ENCODE data around the gene SIRPB2. TPM values are rescaled to one million over a fixed set of nuclear protein-coding genes. Genes with fewer than 3 reads are reported as not detected.

SIRPB2 gene
- total RNA-seq, 1 donor from 2014 or later, result not detected

GRCh38 chr20:1472556-1473245 lies 18.5 kb downstream of the SIRPB2 start:
- no peak for DNase-seq
- H3K4me1 Mint-ChIP-seq (ENCODE audit: low read depth, unreplicated experiment), result peaks cover 1% of the 10 kb centered on the region
- peaks cover 2% of the 10 kb centered on the region for H3K9me3 Mint-ChIP-seq (ENCODE audit: unreplicated experiment)
- no peak overlapping the region for H3K27ac Mint-ChIP-seq (ENCODE audit: unreplicated experiment)
- H3K4me3 Mint-ChIP-seq (ENCODE audit: unreplicated experiment), result no peak overlapping the region
- H3K27me3 Mint-ChIP-seq (ENCODE audit: unreplicated experiment), result no peaks in the 10 kb centered on the region
- TF ChIP-seq CTCF (IDR thresholded peaks at IDR 0.05; ENCODE audit: partially characterized antibody, unreplicated experiment), result no peak
- H3K36me3 Mint-ChIP-seq (ENCODE audit: unreplicated experiment), result no peaks in the 10 kb centered on the region

GRCh38 chr20:1471242-1471641 lies 20.0 kb downstream of the SIRPB2 start:
- Mint-ChIP-seq H3K9me3 (ENCODE audit: unreplicated experiment) (peaks cover 8% of the 10 kb centered on the region), H3K4me3 (ENCODE audit: unreplicated experiment) (no peak overlapping the region), H3K27ac (ENCODE audit: unreplicated experiment) (no peak overlapping the region), H3K4me1 (ENCODE audit: low read depth, unreplicated experiment) (peaks cover 8% of the 10 kb centered on the region), H3K36me3 (ENCODE audit: unreplicated experiment) (no peaks in the 10 kb centered on the region), H3K27me3 (ENCODE audit: unreplicated experiment) (no peaks in the 10 kb centered on the region)
- no peak for DNase-seq
- no peak for TF ChIP-seq CTCF (IDR thresholded peaks at IDR 0.05; ENCODE audit: partially characterized antibody, unreplicated experiment)

DNA sequence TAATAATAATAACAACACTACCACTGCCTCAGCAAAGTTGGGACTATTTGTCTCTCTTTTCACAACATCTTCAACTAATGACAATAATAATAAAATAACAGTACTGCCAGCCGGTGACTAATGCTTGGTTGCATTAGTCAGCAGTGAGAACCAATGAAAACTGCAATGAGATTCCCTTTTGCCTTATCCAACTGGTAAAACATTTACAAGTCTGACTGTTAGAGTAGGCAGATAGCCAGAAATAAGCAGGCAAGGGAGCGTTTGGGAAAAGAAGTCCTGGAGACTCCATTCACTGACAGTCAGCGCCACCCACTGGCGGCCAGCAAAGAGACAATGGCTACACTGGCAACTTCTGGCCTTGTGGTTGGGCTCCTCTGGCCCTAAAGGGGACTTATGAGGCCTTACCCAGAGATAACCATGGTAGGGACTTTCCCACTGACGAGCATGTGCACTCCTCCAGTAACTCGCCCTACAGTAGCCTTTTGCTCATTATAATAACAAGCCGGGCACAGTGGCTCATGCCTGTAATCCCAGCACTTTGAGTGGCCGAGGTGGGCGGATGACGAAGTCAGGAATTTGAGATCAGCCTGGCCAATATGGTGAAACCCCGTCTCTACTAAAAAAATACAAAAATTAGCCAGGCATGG lies 21.2 kb downstream of the SIRPB2 start:
- peaks cover 8% of the 10 kb centered on the region for H3K9me3 Mint-ChIP-seq (ENCODE audit: unreplicated experiment)
- no peaks in the 10 kb centered on the region for H3K36me3 Mint-ChIP-seq (ENCODE audit: unreplicated experiment)
- no peak overlapping the region for H3K4me3 Mint-ChIP-seq (ENCODE audit: unreplicated experiment)
- no peak overlapping the region for H3K27ac Mint-ChIP-seq (ENCODE audit: unreplicated experiment)
- peaks cover 8% of the 10 kb centered on the region for H3K4me1 Mint-ChIP-seq (ENCODE audit: low read depth, unreplicated experiment)
- peak; percentile 87 for DNase-seq
- no peaks in the 10 kb centered on the region for H3K27me3 Mint-ChIP-seq (ENCODE audit: unreplicated experiment)
- peak; percentile 73 for TF ChIP-seq CTCF (IDR thresholded peaks at IDR 0.05; ENCODE audit: partially characterized antibody, unreplicated experiment)

DNA sequence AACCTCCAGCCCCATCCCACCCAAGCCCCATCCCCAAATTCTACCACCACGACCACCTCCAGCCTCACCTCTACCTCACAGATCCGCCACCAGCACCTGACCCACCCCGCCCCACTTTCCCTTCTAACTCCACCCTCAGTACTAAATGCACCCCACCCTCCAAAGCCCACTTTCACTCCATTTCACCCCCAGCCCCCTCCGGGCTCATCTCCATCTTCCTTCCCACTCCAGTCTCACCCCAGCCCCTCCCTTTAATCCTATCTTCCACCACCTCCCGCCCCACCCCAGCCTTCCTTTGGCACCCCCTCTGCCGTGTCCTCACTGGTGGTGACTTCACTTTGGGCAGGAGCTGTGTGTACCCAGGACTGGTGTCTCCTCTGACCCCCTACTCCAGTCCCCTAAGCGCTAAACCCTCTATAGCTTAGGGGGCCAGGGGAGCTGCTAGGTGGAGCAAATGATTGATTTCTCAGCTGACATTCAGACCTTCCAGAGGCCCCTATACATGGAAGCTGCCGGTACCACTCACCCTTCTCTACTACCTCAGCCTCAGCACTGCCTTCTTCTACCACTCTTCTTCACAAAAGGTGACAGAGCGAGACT lies 21.8 kb downstream of the SIRPB2 start:
- DNase-seq, result no peak
- Mint-ChIP-seq H3K27ac (ENCODE audit: unreplicated experiment) (no peak overlapping the region), H3K27me3 (ENCODE audit: unreplicated experiment) (no peaks in the 10 kb centered on the region), H3K4me1 (ENCODE audit: low read depth, unreplicated experiment) (peaks cover 8% of the 10 kb centered on the region), H3K9me3 (ENCODE audit: unreplicated experiment) (peaks cover 8% of the 10 kb centered on the region), H3K36me3 (ENCODE audit: unreplicated experiment) (no peaks in the 10 kb centered on the region), H3K4me3 (ENCODE audit: unreplicated experiment) (no peak overlapping the region)
- no peak for TF ChIP-seq CTCF (IDR thresholded peaks at IDR 0.05; ENCODE audit: partially characterized antibody, unreplicated experiment)

GRCh38 chr20:1468117-1468624 lies 23.0 kb downstream of the SIRPB2 start:
- H3K4me3 Mint-ChIP-seq (ENCODE audit: unreplicated experiment), result peak overlapping the region; percentile 51

More at GRCh38 chr20:1468117-1468624, 23.0 kb downstream of the SIRPB2 start:
- Mint-ChIP-seq H3K27ac (ENCODE audit: unreplicated experiment) (no peak overlapping the region), H3K4me1 (ENCODE audit: low read depth, unreplicated experiment) (peaks cover 8% of the 10 kb centered on the region), H3K27me3 (ENCODE audit: unreplicated experiment) (no peaks in the 10 kb centered on the region), H3K36me3 (ENCODE audit: unreplicated experiment) (no peaks in the 10 kb centered on the region), H3K9me3 (ENCODE audit: unreplicated experiment) (peaks cover 8% of the 10 kb centered on the region)
- no peak for TF ChIP-seq CTCF (IDR thresholded peaks at IDR 0.05; ENCODE audit: partially characterized antibody, unreplicated experiment)
- no peak for DNase-seq

All from glutamatergic neuron (in vitro differentiated cells).